K562 (cell line): ENCODE data around the gene CAPZB. TPM values are rescaled to one million over a fixed set of nuclear protein-coding genes. Genes with fewer than 3 reads are reported as not detected.

Experiments
- AFF1 ChIP-seq, 2 experiments: fragments of 450-650 bp; IDR thresholded peaks; 2 replicates each; pipeline ENCODE4 v1.6.1; 2018; ENCODE audit warnings: mild to moderate bottlenecking in 2 of 2, low read depth in 1 of 2; ENCODE audit not compliant: partially characterized antibody in 2 of 2
- EZH2 ChIP-seq: IDR thresholded peaks from 2 replicates; pipeline ENCODE4 v1.6.1; 2012; ENCODE audit warnings: low read depth, mild to moderate bottlenecking, inconsistent platforms, low read length, borderline replicate concordance
- HINFP ChIP-seq: fragments of 450-650 bp; conservative IDR thresholded peaks from 2 replicates; pipeline ENCODE4 v1.6.1; 2016; ENCODE audit warnings: missing genetic modification characterization, low read depth, mild to moderate bottlenecking, control low read depth, missing compliant biosample characterization
- HSF4 ChIP-seq: fragments of 250-450 bp; sonication (Bioruptor Pico); IDR thresholded peaks from 2 replicates; pipeline ENCODE4 v2.1.2; 2022; ENCODE audit warnings: mild to moderate bottlenecking, moderate library complexity, borderline replicate concordance
- ILF3 ChIP-seq: fragments of 450-650 bp; IDR thresholded peaks from 2 replicates; pipeline ENCODE4 v1.6.1; 2018; ENCODE audit warnings: antibody characterized with exemption, mild to moderate bottlenecking, moderate library complexity, borderline replicate concordance
- KLF10 ChIP-seq: fragments of 250-450 bp; sonication (Bioruptor Pico); IDR thresholded peaks from 2 replicates; pipeline ENCODE4 v1.6.1; 2021; ENCODE audit warnings: matching md5 sums
- KLF16 ChIP-seq: IDR thresholded peaks from 2 replicates; pipeline ENCODE4 v1.6.1; 2016; ENCODE audit warnings: antibody characterized with exemption
- KLF6 ChIP-seq: fragments of 250-450 bp; sonication (Bioruptor Pico); IDR thresholded peaks from 2 replicates; pipeline ENCODE4 v1.4.0; 2020; ENCODE audit warnings: mild to moderate bottlenecking, moderate library complexity, borderline replicate concordance
- MBD2 ChIP-seq: sonication (generic); IDR thresholded peaks from 2 replicates; pipeline ENCODE4 v1.6.1; 2016; ENCODE audit warnings: low read depth, borderline replicate concordance
- MTA1 ChIP-seq: fragments of 450-650 bp; IDR thresholded peaks from 2 replicates; pipeline ENCODE4 v1.6.1; 2017; ENCODE audit warnings: borderline replicate concordance
- RBFOX2 ChIP-seq: fragments of 200-400 bp; formaldehyde crosslinking; IDR thresholded peaks from 2 replicates; pipeline ENCODE4 v1.6.1; 2017; ENCODE audit warnings: low read depth, mild to moderate bottlenecking, low read length, moderate library complexity
- RBM39 ChIP-seq: fragments of 200-400 bp; formaldehyde crosslinking; optimal IDR thresholded peaks from 2 replicates; pipeline ENCODE3; 2018; ENCODE audit warnings: low read depth, low read length
- SMAD3 ChIP-seq: fragments of 450-650 bp; formaldehyde crosslinking; conservative IDR thresholded peaks from 2 replicates; pipeline ENCODE4 v1.4.0; 2020; ENCODE audit warnings: mild to moderate bottlenecking
- SPI1 ChIP-seq: IDR thresholded peaks from 2 replicates; pipeline ENCODE4 v1.6.1; 2011; ENCODE audit warnings: low read depth, low read length, control low read depth, borderline replicate concordance
- TCFL5 ChIP-seq: fragments of 250-450 bp; sonication (Bioruptor Pico); conservative IDR thresholded peaks from 2 replicates; pipeline ENCODE4 v1.6.1; 2021; ENCODE audit warnings: mild to moderate bottlenecking, moderate library complexity, matching md5 sums
- UBTF ChIP-seq, 2 experiments: IDR thresholded peaks; 2 replicates each; pipeline ENCODE4 v1.6.1; 2012; ENCODE audit warnings: improper control_type of control experiment in 2 of 2, low read depth in 2 of 2, low read length in 2 of 2, borderline replicate concordance in 1 of 2
- ZNF133 ChIP-seq: fragments of 250-450 bp; sonication (Bioruptor Pico); IDR thresholded peaks from 2 replicates; pipeline ENCODE4 v1.4.0; 2020; ENCODE audit warnings: mild to moderate bottlenecking
- ZNF449 ChIP-seq: fragments of 250-450 bp; sonication (Bioruptor Pico); IDR thresholded peaks from 2 replicates; pipeline ENCODE4 v1.8.0; 2022; ENCODE audit warnings: moderate library complexity, mild to moderate bottlenecking, inconsistent platforms
- polyA plus RNA-seq, 8 experiments: library from polyadenylated mRNA; depleted of rRNA in 4 of 8; stranded (reverse) in 5 of 8; unstranded in 3 of 8; fragments of >200 nt; fragmentation: Nextera tagmentation in 2 of 8; fragmentation: Illumina TruSeq in 1 of 8; extraction: Ambion mirVana in 2 of 8; extraction: Trizol in 1 of 8; gene quantifications; 2 replicates each; pipeline versions ENCODE4 v1.2.1 to v1.2.3, GENCODE V29; 2011 to 2014; ENCODE audit warnings: inconsistent platforms in 1 of 8, missing spikeins in 1 of 8
- total RNA-seq, 7 experiments: library from RNA; depleted of rRNA in 6 of 7; stranded (reverse); fragments of >200 nt in 6 of 7; fragmentation: Illumina TruSeq in 2 of 7; extraction: Trizol in 2 of 7; gene quantifications; 2 replicates each; pipeline versions ENCODE4 v1.2.1 to v1.2.3, GENCODE V29; 2011 to 2021; ENCODE audit warnings: low replicate concordance in 1 of 7

CAPZB gene
- total and polyA plus RNA-seq, 9 of the 15 experiments (the other 6 are each of a cell fraction or from before 2014, with no cell fraction given): 57.6 to 297 (median 125) TPM

- TF ChIP-seq HINFP (tag) (no peak), MTA1 (peak; percentile 56; the same call in 1 of the 2 replicates), ILF3 (no peak), UBTF (IDR thresholded peaks at IDR 0.05; ENCODE audit: borderline replicate concordance in 1 of 2, low read depth in 2 of 2, low read length in 2 of 2) (0 out of 4 replicates have a peak, but pooled peaks of 1 of the 2 experiments have one; percentile 68), MBD2 (no peak), KLF16 (no peak), SPI1 (peak; percentile 94), SMAD3 (CRISPR knock-in tag) (no peak), EZH2 (no peak), HSF4 (CRISPR knock-in tag) (no peak), KLF6 (no peak), ZNF133 (CRISPR knock-in tag) (no peak), RBFOX2 (peak; percentile 57), RBM39 (no peak), TCFL5 (CRISPR knock-in tag) (no peak), KLF10 (no peak), ZNF449 (CRISPR knock-in tag) (no peak), AFF1 (IDR thresholded peaks at IDR 0.05; ENCODE audit: low read depth in 1 of 2, partially characterized antibody in 2 of 2) (no peak)
Measured at GRCh38 chr1:19315378-19316198, 169.8 kb downstream of the CAPZB start (continued).
